ENCODE measurements around the gene RPL10. TPM values are rescaled to one million over a fixed set of nuclear protein-coding genes. Genes with fewer than 3 reads are reported as not detected.
A peak's percentile ranks its signal among the peaks of the same experiment; 100 is the strongest.

The RPL10 gene
- total and polyA plus RNA-seq, 2 of the 13 experiments (the other 11 are each of a cell fraction or from before 2014, with no cell fraction given) = 2,381 to 4,713 TPM

- TF ChIP-seq KAT7 (CRISPR knock-in tag; IDR thresholded peaks at IDR 0.05; ENCODE audit: borderline replicate concordance) (no peak), PRDM10 (CRISPR knock-in tag; IDR thresholded peaks at IDR 0.05; ENCODE audit: low read depth) (no peak), ZNF773 (CRISPR knock-in tag; IDR thresholded peaks at IDR 0.05; ENCODE audit: borderline replicate concordance) (no peak), THAP7 (CRISPR knock-in tag; IDR thresholded peaks at IDR 0.05) (no peak), ZBTB44 (CRISPR knock-in tag; IDR thresholded peaks at IDR 0.05) (no peak), ZNF563 (CRISPR knock-in tag; IDR thresholded peaks at IDR 0.05) (no peak), DRAP1 (CRISPR knock-in tag; IDR thresholded peaks at IDR 0.05) (no peak; the same call in 1 of the 2 replicates), PITX1 (CRISPR knock-in tag; IDR thresholded peaks at IDR 0.05) (no peak), NR1H2 (CRISPR knock-in tag; IDR thresholded peaks at IDR 0.05; ENCODE audit: borderline replicate concordance, low read depth) (no peak), POLR2G (IDR thresholded peaks at IDR 0.05; ENCODE audit: low read depth, low read length) (peak; percentile 39; the same call in 1 of the 2 replicates), ZNF687 (CRISPR knock-in tag; IDR thresholded peaks at IDR 0.05) (peak; percentile 77)
- TF ChIP-seq, protein P1, sequence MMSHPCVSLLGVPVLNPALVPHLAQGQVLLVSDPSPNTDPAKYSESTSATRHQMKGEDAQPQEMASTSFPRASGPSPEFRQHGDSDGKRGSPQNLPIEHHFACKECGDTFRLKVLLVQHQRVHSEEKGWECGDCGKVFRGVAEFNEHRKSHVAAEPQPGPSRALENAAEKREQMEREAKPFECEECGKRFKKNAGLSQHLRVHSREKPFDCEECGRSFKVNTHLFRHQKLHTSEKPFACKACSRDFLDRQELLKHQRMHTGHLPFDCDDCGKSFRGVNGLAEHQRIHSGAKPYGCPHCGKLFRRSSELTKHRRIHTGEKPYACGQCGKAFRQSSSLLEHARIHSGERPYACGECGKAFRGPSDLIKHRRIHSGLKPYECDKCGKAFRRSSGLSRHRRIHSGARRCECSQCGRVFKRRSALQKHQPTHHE (CRISPR knock-in tag; IDR thresholded peaks at IDR 0.05; ENCODE audit: borderline replicate concordance) = no peak
Observed at GRCh38 chrX:154409222-154409871, 11.2 kb downstream of the RPL10 start, which contains the start of gene DNASE1L1 (continued).

Data from HepG2 (cell line).